ENCODE measurements around the gene ATP6V0A4.
"Not testable (repeated sequence)": the region's sequence is repeated elsewhere in the genome, so short reads cannot be mapped to it uniquely, and the experiment has no call there.

The ATP6V0A4 gene

DNA sequence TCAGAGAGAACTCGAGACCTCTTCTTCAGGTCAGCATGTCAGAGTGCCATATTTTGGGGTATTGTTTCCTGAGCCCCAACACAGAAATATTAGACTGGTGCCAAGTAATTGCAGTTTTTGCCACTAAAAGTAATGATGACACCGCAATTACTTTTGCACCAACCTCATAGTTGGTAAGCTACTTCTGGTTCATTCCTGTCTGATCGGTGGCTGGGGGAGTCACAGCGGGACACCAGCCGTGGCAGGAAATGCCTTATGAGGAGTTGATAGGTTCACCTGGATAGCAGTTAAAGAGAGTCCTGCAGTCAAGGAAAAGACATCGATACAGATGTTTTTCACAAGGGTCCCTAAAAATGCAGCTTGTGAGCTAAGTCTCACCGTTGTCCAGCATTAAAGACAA, 23.9 kb upstream of the ATP6V0A4 start:
- Histone ChIP-seq H3K4me1 (no peaks in the 10 kb centered on the region), H2AFZ (no peak overlapping the region), H3K4me3 (ENCODE audit: low read depth, low read length) (no peak overlapping the region), H3K79me2 (no peaks in the 10 kb centered on the region), H3K27me3 (ENCODE audit: control insufficient read depth, insufficient read depth, low read length) (no peaks in the 10 kb centered on the region), H3K4me2 (ENCODE audit: low read length) (no peak overlapping the region), H3K36me3 (ENCODE audit: control insufficient read depth, insufficient read depth, low read length) (no peaks in the 10 kb centered on the region), H3K9ac (no peak overlapping the region), H3K27ac (no peak overlapping the region), H3K9me3 (ENCODE audit: control insufficient read depth, low read length) (no peaks in the 10 kb centered on the region)
- TF ChIP-seq, protein P1, sequence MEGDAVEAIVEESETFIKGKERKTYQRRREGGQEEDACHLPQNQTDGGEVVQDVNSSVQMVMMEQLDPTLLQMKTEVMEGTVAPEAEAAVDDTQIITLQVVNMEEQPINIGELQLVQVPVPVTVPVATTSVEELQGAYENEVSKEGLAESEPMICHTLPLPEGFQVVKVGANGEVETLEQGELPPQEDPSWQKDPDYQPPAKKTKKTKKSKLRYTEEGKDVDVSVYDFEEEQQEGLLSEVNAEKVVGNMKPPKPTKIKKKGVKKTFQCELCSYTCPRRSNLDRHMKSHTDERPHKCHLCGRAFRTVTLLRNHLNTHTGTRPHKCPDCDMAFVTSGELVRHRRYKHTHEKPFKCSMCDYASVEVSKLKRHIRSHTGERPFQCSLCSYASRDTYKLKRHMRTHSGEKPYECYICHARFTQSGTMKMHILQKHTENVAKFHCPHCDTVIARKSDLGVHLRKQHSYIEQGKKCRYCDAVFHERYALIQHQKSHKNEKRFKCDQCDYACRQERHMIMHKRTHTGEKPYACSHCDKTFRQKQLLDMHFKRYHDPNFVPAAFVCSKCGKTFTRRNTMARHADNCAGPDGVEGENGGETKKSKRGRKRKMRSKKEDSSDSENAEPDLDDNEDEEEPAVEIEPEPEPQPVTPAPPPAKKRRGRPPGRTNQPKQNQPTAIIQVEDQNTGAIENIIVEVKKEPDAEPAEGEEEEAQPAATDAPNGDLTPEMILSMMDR (IDR thresholded peaks at IDR 0.05): no peak

- Histone ChIP-seq H3K9me3 (ENCODE audit: control insufficient read depth, low read length) (no peaks in the 10 kb centered on the region), H3K4me2 (ENCODE audit: low read length) (no peak overlapping the region), H3K36me3 (ENCODE audit: control insufficient read depth, insufficient read depth, low read length) (no peaks in the 10 kb centered on the region), H3K27me3 (ENCODE audit: control insufficient read depth, insufficient read depth, low read length) (no peaks in the 10 kb centered on the region), H3K27ac (no peak overlapping the region), H3K4me1 (no peaks in the 10 kb centered on the region), H3K79me2 (no peaks in the 10 kb centered on the region), H3K9ac (no peak overlapping the region), H3K4me3 (ENCODE audit: low read depth, low read length) (no peak overlapping the region), H2AFZ (no peak overlapping the region)
- TF ChIP-seq, protein P1 (IDR thresholded peaks at IDR 0.05): no peak
Measured at GRCh38 chr7:138819625-138820024, 21.6 kb upstream of the ATP6V0A4 start.

DNA sequence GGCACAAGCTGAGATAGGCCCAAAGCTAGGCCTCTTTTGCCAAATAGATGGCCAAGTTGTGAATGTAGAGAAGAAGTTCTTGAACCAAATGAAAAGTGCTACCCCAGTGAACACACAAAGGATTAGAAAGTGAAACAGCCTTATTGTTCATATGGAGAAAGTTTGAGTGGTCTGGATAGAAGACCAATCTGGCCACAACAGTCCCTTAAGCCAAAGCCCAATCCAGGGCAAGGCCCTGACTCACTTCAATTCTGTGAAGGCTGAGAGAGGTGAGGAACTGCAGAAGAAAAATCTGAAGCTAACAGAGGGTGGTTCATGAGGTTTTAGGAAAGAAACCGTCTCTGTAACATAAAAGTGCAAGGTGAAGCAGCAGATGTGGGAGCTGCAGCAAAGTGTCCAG, 18.7 kb upstream of the ATP6V0A4 start:
- no peak overlapping the region for H3K4me2 ChIP-seq (ENCODE audit: low read length)
- TF ChIP-seq, protein P1 (IDR thresholded peaks at IDR 0.05): no peak

DNA sequence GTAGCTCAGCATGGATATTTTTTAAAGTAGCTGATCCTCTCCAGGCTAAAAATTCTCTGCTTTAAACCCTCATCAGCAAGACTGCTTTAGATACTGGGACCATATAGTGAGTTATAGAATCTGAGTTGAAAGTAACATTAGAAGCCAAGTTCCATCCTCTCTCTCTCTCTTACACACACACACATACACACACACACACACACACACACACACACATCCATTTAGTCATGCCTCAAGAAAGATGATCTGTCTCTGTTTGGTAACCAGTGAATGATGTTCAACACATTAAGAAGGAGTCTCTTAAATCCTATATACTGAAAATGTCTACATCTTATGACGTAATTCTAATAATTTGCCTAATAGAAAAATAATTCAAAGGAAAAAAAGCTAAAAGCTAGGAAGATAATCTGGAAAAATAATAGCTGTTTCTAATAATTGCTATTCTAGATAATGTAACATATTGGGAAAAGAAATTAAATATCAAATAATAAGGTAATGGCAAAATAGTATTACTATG, 16.9 kb upstream of the ATP6V0A4 start:
- Histone ChIP-seq H3K9ac (no peak overlapping the region), H3K79me2 (no peaks in the 10 kb centered on the region), H2AFZ (no peak overlapping the region), H3K4me1 (peaks cover 4% of the 10 kb centered on the region), H3K4me2 (ENCODE audit: low read length) (no peak overlapping the region), H3K27me3 (ENCODE audit: control insufficient read depth, insufficient read depth, low read length) (no peaks in the 10 kb centered on the region), H3K27ac (no peak overlapping the region), H3K9me3 (ENCODE audit: control insufficient read depth, low read length) (no peaks in the 10 kb centered on the region), H3K4me3 (ENCODE audit: low read depth, low read length) (no peak overlapping the region), H3K36me3 (ENCODE audit: control insufficient read depth, insufficient read depth, low read length) (no peaks in the 10 kb centered on the region)
- TF ChIP-seq, protein P1 (IDR thresholded peaks at IDR 0.05): no peak

More for the DNA sequence above, 18.7 kb upstream of the ATP6V0A4 start:
- Histone ChIP-seq H3K9ac (no peak overlapping the region), H3K79me2 (no peaks in the 10 kb centered on the region), H3K27ac (no peak overlapping the region), H3K36me3 (ENCODE audit: control insufficient read depth, insufficient read depth, low read length) (no peaks in the 10 kb centered on the region), H3K27me3 (ENCODE audit: control insufficient read depth, insufficient read depth, low read length) (no peaks in the 10 kb centered on the region), H3K4me3 (ENCODE audit: low read depth, low read length) (no peak overlapping the region), H2AFZ (no peak overlapping the region), H3K4me1 (peaks cover 4% of the 10 kb centered on the region), H3K9me3 (ENCODE audit: control insufficient read depth, low read length) (no peaks in the 10 kb centered on the region)

DNA sequence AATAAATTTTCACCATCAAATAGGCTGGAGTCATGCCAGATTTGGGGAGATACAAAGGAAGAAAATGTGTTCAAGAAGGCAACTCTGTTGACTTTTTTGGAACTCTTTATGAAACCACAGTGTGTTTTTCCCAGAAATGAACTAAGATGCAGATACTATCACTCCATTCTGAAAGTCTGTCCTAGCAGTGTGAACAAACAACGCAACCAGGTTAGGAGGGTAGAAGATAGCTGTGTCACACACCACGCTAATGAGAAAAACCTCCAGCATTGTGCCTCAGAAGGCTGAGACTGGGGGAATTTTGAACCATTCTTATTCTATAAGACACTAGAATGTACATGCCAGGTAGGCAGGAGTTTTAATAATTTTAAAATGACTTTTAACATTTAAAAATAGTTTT, 15.9 kb upstream of the ATP6V0A4 start:
- Histone ChIP-seq H2AFZ (no peak overlapping the region), H3K4me1 (peaks cover 4% of the 10 kb centered on the region), H3K36me3 (ENCODE audit: control insufficient read depth, insufficient read depth, low read length) (no peaks in the 10 kb centered on the region), H3K4me3 (ENCODE audit: low read depth, low read length) (no peak overlapping the region), H3K9me3 (ENCODE audit: control insufficient read depth, low read length) (no peaks in the 10 kb centered on the region), H3K9ac (no peak overlapping the region), H3K27ac (no peak overlapping the region), H3K79me2 (no peaks in the 10 kb centered on the region), H3K4me2 (ENCODE audit: low read length) (no peak overlapping the region), H3K27me3 (ENCODE audit: control insufficient read depth, insufficient read depth, low read length) (no peaks in the 10 kb centered on the region)
- TF ChIP-seq, protein P1 (IDR thresholded peaks at IDR 0.05): no peak

- H3K36me3 ChIP-seq (ENCODE audit: control insufficient read depth, insufficient read depth, low read length); H3K4me2 ChIP-seq (ENCODE audit: low read length); H3K27me3 ChIP-seq (ENCODE audit: control insufficient read depth, insufficient read depth, low read length); H3K9me3 ChIP-seq (ENCODE audit: control insufficient read depth, low read length); H3K9ac ChIP-seq; H3K4me3 ChIP-seq (ENCODE audit: low read depth, low read length); H3K4me1 ChIP-seq; H3K27ac ChIP-seq; H2AFZ ChIP-seq; H3K79me2 ChIP-seq: not testable (repeated sequence)
Measured at GRCh38 chr7:138811327-138811726, 13.3 kb upstream of the ATP6V0A4 start.

Measured in parathyroid adenoma (tissue), 2 donors.